ENCODE data around the gene KRTAP5-10.
"Not testable (repeated sequence)": the region's sequence is repeated elsewhere in the genome, so short reads cannot be mapped to it uniquely, and the experiment has no call there.

KRTAP5-10 gene

DNA sequence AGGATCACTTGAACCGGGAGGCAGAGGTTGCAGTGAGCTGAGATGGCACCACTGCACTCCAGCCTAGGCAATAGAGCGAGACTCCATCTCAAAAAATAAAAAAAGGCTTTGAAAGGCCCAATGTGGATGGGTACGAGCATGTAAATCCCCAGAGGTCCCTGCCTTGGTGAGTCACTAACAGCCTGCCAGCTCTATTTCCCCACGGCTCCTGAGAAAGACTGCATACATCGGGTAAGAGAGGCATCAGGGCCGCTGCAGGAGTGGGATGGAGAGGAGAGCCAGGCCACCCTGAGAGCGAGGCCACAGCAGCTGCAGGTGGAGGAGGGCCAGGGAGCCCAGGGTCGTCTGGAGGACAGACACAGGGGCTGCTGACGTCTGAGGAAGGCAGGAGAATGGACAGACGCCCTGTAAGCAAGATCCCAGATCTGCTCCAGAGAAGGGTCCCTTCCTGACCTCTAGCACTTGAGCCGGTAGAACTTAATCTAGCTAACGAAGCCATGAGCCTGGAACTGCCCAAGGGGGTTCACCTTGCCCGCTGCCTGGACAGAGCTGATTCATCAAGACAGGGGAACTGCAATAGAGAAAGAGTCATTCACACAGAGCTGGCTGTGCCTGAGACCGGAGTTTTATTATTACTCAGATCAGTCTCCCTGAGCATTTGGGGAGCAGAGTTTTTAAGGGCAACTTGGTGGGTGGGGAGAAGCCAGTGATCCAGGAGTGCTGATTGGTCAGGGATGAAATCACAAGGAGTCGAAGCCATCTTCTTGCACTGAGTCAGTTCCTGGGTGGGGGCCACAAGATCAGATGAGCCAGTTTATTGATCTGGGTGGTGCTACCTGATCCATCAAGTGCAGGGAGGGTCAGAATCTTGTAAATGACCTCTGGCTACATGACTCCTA lies 22.2 kb upstream of the KRTAP5-10 start:
- DNase-seq (ENCODE audit: low read depth), result no peak

DNA sequence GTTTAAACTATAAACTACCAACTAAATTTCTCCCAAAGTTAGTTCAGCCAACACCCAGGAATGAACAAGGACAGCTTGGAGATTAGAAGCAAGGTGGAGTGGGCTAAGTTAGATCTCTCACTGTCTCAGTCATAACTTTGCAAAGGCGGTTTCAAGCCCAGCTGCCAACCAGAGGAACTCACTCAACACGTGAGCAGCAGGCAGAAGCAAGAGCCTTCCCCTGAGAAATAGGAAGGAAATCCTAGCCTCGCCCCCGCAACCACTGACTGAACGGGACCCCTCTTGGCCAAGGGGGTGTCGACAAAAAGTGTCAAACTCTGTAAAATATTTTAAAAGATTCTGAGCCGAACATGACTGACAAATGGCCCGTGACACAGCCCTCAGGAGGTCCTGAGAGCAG lies 21.5 kb upstream of the KRTAP5-10 start:
- no peak for DNase-seq (ENCODE audit: low read depth)

DNA sequence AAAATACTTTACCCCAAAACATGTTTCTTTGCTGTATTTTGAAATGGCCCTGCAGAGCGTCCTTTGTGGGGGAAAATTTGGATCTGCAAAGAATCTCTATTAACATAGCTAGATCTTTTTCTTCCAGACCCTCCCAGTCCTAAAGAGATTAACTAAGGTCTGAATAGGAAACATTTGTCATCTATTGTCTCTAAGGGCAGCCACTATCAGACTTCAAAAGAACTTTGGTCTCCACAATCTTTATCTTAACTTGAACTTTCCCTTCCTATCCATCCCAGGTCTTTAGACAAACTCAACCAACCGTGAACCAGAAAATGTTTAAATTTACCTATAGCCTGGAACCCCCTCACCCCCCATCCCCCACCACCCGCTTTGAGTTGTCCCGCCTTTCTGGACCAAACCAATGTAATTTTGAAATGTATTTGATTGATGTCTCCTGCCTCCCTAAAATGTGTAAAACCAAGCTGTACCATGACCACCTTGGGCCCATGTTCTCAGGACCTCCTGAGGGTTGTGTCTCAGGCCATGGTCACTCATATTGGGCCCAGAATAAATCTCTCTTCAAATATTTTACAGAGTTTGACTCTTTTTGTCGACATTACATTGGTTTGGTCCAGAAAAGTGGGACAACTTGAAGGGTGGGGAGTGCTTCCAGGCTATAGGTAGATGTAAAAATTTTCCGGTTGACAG lies 20.7 kb upstream of the KRTAP5-10 start:
- no peak for DNase-seq (ENCODE audit: low read depth)

DNA sequence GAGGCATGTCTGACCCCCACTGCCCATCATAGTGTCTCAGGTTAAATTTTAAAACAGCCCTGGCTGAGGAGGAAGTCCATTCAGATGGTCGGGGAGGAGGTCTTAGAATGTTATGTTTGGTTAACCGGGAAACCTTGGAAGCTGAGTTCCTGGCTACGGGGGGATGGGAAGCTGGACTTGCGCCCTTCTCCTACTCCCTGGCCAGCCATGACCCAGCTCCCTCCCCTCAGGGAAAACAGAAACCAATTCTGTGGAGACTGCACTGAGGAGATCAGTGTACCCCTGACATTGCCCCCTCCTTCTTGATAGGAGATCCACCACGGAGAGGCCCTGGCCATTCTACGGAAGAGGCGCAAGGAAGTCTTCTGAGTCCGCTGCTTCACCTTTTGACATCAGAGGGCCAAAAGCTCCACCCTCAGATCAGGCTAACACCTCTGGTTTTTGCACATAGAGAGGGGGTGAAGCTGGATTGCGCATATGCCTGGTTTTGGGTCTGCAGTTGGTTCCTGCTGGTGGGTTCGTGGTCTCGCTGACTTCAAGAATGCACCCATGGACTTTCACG lies 19.9 kb upstream of the KRTAP5-10 start:
- no peak for DNase-seq (ENCODE audit: low read depth)

DNA sequence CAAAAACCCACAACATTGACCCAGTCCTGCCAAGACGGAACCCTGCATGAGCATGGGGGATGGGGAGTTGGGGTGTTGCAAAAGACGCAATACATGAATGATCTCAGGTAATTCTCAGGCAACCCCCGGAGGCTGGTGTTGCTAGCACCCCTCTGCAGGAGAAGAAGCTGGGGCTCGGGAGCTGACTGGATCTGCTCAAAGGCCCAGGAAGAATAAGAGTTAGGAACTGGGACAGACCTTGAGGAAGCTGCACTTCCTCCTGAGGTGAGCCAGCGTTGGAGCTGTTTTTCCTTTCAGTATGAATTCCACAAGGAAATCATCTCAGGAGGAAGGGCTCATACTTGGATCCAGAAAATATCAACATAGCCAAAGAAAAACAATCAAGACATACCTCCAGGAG lies 17.2 kb upstream of the KRTAP5-10 start, which contains the start of gene KRTAP5-9:
TSS of gene KRTAP5-9 (plus strand) at position 301 of the 400 bp plus-strand sequence. CDS start 238 bp downstream, outside the sequence.
- DNase-seq (ENCODE audit: low read depth), result no peak

DNA sequence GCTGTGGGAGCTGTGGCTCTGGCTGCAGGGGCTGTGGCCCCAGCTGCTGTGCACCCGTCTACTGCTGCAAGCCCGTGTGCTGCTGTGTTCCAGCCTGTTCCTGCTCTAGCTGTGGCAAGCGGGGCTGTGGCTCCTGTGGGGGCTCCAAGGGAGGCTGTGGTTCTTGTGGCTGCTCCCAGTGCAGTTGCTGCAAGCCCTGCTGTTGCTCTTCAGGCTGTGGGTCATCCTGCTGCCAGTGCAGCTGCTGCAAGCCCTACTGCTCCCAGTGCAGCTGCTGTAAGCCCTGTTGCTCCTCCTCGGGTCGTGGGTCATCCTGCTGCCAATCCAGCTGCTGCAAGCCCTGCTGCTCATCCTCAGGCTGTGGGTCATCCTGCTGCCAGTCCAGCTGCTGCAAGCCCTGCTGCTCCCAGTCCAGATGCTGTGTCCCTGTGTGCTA lies 16.6 kb upstream of the KRTAP5-10 start:
- DNase-seq (ENCODE audit: low read depth), result no peak

DNA sequence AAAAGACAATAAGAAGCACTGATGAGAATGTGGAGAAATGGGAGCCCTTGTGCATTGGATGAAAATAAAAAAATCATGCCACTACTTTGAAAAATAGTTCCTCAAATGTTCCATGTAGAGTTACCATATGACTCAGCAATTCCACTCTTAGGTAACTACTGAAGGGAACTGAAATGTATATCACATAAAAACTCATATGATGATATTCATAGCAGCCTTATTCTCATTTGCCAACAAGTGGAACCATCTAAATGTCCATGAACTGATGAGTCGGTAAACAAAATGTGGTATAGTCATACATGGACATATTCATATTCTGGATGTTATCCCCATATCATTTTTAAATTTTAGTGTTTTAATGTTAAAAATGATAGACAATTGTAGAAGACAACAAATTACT lies 13.7 kb upstream of the KRTAP5-10 start:
- DNase-seq (ENCODE audit: low read depth), result no peak

DNA sequence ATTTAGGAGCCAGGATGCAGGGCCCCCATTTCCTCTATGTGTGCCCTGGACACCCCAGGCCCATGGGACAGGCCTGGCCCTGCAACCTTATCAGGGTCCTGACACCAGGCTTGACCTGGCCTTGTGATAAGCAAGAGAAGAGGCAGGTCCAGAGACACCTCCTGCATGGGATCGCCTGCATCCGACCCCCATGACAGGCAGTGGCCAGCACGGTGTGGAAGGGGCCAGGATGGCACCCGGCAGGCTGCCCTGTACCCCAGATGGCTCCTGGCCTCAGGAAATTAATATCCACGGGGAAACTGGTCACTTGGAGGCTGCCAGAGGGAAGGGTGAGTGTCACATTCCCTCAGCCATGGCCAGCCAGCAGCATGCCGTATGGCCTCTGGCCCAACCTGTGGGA lies 10.4 kb upstream of the KRTAP5-10 start:
- DNase-seq (ENCODE audit: low read depth), result no peak

DNA sequence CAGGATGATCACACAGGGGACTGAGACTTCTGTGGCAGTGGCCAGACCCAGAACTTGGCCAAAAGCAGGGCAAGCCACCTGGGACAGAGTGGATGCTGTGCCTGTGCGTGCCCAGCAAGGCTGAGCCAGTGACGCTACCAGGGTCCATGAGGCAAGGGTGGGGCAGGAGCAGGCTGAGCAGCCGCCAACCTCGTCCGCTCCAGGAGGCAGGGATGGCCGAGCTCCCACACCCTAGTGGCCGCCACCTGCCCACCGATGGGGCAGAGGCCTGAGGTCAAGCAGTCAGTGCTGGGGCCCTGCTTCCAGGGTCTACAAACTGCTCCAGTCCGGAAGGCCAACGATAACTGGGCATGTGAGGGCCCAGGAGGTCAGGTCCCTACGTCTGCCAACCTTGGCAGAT lies 9.9 kb upstream of the KRTAP5-10 start:
- DNase-seq (ENCODE audit: low read depth), result no peak

DNA sequence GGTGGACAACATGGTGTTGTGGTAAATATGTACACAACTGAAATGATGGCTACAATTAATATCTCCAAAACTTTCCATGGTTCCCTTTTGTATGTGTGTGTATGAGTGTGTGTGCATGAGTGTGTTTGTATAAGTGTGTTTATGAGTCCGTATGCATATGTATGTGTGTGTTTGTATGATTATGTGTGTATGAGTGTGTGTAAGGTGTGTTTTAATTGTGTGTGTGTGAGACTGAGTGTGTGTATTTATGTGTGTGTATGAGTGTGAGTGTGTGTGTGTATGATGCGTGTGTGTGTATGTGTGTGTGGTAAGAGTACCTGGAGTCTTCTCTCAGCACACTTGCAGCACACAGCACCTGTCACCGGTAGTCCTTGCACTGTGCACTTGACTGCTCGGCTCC lies 9.3 kb upstream of the KRTAP5-10 start:
- no peak for DNase-seq (ENCODE audit: low read depth)

DNA sequence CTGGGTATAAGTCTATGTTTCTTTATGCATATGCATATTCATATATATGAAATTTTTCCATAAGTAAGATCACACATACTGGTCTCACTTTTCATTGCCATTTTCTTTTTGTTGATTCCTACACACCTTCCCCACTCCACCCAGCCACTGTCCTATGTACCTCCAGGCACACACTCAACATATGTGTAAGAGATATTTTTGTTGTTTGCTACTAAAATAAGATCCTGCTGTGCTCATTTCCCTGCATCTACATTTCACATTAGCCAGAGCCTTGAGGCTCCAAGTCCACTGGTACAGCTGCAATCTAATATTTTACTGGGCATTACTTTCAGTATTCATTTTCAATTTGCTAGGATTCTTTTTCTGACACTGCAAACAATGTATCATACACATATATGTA lies 8.1 kb upstream of the KRTAP5-10 start:
- no peak for DNase-seq (ENCODE audit: low read depth)

DNA sequence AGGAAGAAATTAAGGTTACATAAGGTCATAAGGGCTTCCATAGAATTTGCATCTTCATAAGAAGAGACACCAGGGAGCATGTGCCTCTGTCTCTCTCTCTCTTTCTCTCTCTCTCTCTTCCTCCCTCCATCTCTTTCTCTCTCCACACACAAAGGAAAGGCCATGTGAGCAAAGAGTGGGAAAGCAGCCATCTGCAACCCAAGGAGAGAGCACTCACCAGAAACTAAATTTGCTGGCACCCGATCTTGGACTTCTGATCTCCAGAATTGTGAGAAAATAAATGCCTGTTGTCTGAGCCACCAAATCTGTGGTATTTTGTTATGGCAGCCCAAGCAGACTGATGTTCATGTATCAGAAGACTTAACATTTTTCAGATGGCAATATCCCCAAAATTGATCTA lies 6.4 kb upstream of the KRTAP5-10 start:
- DNase-seq (ENCODE audit: low read depth), result no peak

DNA sequence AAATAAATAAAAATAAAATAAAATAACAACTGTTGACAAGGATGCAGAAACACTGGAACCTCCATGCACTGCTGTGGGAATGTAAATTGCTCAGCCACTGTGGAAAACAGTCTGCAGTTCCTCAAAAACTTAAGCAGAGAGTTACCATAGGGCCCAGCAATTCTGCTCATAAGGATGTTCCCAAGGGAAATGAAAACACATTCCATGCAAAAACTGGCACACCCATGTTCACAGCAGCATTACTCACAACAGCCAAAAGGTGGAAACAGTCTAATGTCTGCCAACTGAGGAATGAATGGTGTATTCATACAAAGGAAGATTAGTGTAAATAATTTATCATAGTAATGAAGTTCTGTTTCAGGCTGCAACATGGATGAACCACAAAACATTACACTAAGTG lies 3.2 kb upstream of the KRTAP5-10 start:
- DNase-seq (ENCODE audit: low read depth), result no peak

DNA sequence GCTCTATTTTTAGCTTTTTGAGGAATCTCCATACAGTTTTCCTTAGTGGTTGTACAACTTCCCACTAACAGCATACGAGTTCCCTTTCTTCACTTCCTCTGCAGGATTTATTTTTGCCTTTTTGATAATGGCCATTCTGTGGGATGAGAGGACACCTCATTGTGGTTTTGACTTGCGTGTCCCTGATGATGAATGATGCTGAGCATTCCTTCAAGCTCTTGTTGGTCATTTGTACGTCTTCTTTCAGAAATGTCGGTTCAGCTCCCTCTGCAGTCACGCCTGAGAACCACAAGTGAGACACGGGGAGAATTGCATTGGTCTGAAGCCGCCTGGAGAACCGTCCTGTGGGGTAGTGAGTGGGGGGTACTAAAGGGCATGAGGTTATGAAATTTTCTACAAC lies 2.0 kb upstream of the KRTAP5-10 start:
- DNase-seq (ENCODE audit: low read depth), result peak; percentile 59

DNA sequence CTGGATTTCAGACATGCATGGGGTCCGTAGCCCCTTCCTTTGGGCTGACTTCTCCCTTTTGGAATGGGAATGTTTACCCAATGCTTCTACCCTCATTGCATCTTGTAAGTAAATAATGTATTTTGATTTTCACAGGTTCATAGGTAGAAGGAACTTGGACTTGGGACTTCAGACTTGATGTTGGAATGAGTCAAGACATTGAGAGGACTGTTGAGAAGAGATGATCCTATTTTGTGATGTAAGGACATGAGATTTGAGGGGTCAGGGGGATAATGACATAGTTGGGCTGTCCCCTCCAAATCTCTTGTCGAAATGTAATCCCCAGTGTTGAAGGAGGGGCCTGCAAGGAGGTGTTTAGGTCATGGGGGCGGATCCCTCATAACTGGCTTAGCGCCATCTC lies 933 bp upstream of the KRTAP5-10 start:
- DNase-seq (ENCODE audit: low read depth), result no peak

DNA sequence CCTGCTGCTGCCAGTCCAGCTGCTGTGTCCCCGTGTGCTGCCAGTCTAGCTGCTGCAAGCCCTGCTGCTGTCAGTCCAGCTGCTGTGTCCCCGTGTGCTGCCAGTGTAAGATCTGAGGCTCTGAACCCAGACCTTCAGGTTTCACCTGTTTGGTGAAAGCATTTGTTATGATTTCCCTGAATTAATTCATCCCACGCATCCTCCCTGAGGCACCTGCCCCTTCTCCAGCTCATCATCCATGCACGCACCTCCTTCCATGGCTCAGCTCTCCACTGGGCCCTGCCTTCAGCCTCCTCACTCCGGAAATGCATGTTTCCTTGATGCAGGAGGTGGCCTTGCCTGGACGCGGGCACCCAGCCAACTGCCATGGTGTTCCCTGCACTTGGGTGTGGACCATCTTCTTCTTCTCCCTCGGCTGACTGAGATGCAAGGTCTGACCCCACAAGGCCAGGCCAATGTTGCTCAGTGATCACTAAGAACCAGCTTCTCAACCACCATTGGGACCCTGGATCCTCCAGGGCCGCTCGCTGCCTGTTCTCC lies 788 bp downstream of the KRTAP5-10 start:
- no peak for DNase-seq (ENCODE audit: low read depth)

DNA sequence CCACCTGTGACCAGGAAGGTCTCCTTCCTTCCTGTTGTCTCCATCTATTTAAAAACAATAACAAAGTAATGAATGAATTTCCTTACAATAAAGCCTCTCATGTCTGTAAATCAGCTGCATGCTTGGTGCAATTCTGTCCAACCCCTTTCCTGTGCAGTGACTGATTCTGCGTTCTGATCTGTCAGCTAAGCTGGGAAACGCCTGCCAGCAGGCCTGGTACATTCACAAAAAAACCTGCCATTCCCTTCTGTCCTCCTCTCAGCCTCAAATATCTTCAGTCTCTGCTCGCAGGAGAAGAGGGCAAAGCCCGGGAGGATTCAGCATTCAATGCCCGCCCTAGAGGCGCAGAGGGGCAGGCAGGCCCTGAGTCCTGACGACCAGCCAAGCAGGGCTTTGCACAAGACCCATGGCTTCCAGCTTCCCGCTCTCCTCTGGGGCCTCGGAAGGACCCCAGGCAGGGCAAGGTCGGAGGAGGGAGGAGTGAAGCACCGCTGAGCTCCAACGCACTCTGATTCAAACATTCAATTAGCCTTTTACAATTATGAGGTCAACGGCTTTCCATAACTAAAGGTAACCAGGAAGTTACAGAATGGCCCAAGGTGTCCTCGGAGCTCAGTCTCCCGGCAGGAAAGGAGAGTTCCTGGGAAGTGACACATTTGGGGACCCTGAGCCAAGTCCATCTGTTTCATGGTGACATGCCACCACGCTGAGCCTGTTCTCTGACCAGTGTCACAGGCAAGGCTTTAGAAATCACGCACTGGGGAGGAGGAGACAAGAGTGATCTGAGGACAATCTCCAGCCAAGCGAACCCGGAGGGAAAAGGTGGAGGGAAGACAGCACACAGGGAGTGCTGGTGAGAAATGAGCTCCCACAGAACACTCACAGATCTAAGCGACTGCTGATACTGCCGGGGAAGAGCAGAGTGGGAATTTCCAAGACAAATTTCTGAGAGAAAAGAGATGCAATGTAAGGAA lies 1.6 kb downstream of the KRTAP5-10 start:
- DNase-seq (ENCODE audit: low read depth), result not testable (repeated sequence)

DNA sequence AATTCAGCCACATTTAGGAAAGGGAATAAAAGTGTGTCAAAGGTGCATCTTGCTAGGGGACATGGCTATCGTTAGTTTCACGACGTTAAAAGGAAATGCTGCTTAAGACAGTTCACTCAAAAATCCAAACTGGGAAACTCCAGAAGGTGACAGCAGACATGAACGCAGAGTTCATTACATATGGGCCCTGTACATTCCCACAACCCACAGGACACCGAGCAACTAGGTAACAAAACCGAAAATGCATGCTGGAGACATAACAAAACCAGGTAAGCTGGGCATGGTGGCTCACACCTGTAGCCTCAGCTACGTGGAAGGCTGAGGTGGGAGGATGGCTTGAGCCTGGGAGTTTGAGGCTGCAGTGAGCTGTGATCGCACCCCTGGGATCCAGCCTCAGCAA lies 2.3 kb downstream of the KRTAP5-10 start:
- DNase-seq (ENCODE audit: low read depth), result not testable (repeated sequence)

DNA sequence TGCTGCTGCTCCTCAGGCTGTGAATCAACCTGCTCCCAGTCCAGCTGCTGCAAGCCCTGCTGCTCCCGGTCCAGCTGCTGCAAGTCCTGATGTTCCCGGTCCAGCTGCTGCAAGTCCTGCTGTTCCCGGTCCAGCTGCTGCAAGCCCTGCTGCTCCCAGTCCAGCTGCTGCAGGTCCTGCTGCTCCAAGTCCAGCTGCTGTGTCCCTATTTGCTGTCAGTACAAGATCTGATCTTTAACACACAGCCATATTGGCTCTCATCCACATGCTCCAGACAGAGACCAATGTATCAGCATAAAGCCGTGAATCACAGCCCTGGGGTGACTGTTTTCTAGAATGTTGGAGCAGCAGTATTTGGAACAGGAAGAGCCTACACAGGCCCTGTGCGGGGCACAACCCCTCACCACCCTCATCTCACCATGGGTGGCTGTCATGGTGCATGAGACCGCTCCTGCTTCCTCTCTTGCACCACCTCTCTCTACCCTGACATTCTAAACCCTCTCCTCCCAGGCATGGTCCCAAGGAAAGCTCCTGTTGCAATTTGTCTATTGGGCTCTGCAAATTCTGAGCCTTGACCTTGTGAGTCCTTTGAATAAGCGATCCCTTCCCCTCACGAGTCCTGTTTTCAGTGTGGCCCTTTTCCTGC lies 3.5 kb downstream of the KRTAP5-10 start:
- DNase-seq (ENCODE audit: low read depth), result peak; percentile 9

DNA sequence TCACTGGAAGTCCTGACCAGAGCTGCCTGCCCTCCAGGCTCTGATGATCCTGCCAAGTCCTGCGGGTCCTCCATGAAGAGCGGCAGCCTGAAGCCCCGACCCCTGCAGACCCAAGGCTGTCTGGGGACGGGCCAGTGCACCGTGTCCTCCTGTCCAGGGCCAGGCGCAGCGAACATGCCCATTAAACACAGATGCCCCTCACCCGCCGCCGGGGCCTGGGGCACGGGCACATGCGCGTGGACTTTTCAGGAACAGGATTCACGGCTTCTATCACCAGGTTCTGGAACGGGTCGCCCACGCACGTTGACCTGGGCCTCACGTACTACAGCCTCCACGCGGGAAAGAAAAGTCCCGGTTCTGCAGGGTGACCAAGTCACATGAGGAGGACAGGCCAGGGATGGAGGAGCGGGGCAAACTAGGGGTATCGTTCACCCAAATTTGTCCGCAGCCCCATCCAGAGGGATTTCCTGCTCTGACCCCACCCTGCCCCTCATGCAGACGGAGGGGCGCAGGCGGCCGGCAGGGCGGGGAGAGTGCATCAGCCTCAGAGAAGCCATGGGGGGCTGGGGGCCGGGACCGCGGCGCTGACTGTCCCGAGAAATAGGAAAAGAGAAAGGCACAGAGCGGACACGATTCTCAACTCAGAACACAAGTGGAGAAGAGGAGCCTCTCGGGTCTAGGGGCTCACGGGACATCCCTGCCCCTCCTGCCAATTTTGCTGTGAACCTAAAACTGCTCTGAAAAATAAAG lies 5.9 kb downstream of the KRTAP5-10 start:
- not testable (repeated sequence) for DNase-seq (ENCODE audit: low read depth)
